Stimulated activated CD4-positive, alpha-beta T cell treated with anti-CD3 and anti-CD28 coated beads, Interleukin-12 subunit alpha, Interleukin-12 subunit beta, amount 100 ng/mL, for 48 hours (primary cell): Measurements from ENCODE around the gene RBMS1.

Experiments used
- DNase-seq, 3 donors: peaks; one replicate each; pipeline ENCODE4 v3.0.0-alpha.2; 2020; ENCODE audit warnings: low read depth in 2 of 3, low spot score in 1 of 3

The RBMS1 gene

DNA sequence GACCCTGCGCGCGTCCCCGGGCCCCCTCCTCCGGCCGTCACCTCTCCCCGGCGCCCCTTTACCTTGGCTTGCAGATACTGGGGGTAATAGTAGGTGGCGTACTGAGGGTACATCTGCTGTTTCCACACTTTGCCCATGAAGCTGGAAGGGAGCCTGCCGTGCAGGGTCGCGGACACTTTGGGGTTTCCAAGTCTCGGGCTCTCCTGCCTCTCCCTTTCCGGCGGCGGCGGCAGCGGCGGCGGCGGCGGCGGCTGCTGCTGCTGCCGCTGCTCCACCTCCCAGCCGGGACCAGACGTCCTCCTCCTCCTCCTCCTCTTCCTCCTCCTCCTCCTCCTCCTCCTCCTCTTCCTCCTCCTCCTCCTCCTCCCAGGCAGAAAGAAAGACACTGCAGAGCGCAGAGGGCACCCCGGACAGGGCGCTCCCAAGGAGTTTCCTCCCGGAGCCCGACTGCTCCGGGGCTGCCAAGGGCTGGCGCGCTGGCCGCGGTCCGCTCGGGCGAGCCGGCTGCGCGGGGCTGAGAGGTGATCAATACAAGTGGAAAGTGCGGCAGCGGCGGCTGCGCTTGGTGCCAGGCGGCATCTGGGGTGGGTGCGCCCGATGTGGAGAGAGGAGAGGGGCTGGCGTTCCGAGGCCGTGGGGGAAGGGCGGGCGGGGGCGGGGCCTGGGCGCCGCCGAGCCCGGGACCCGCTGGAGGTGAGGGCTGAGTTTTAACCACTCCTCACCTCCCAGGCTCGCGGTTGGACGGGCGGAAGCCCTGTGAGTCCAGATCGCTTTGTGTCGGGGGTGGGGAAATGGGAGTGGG, at the start of gene RBMS1:
Gene RBMS1, minus strand, starts transcription at position 581 of the 802 bp plus-strand sequence. Its CDS starts 444 bp downstream, at position 137.
- peak in 2 of 3 donors; percentile 13 to 41 for DNase-seq

GRCh38 chr2:160541745-160542144, 48.1 kb upstream of the RBMS1 start:
- no peak for DNase-seq

DNA sequence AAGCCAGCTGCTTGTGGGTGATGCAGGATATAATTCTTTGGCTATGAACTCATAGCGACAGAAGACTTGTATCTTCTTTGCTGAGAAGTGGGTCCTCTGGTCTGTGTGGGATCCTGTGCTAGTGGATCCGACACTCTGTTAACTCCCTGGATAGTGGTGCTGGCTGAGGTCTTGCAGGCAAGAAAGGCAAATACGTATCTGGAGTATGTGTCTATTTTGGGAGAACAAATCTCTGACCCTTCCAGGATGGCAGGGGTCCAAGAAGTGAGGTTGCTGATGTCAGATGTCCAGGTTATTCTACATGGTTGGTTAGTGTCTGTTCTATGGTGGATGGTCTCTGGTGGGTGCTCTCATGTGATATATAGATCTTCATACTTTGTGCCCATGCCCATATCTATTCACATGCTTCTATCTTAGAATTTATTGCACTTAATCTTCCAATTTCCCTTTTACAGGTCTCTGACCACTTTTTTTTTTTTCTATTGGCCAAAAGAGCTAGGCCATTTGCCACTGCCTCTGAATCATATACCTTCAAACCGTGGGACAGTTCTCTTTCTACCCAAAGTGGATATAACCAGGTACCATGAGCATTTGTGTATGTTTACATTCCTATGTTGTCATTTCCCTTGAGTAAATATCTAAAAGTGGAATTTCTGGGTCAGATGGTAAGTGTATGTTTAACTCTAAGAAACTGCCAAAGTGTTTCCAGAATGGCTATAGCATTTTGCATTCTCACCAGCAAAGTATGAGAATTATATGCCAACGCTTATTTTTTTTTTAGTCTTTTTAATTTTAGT, 45.1 kb upstream of the RBMS1 start:
- DNase-seq, result no peak

DNA sequence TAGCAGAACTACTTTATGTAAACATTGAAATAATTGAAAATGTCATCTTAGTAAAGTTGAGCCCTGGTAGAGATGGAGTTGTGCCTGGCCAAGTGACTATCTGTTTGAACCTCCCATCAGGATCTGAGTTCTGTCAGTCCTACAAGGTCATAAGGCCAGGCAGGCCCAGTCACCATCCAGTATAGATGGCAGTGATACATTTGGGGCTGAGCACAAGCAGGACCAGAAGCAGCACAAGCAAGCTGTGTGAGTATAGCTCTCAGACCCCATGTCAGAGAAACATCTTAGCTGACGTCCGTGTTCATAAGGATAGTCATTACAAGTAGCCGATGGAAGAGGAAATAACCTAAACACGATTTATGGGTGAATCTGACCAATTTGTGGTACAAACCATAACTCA, 44.5 kb upstream of the RBMS1 start:
- DNase-seq, result no peak

DNA sequence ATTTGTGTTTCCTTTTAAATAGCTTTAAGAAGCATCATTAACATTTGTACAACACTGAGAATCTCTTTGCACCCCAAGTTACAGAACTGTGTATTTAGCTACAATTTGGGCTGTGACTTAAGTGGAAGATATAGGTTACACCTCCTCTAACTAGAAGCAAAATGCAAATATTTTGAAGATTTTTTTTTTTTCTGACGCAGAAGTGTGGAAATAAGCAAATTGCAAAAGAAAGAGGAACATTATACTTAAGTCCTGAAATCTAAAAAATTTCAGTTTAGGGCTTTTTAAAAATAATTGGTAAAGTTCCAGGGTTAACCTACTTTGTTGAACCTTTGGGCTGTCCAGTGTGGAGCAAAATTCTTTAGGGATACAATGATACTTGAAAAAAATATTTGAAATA, 41.4 kb upstream of the RBMS1 start:
- no peak for DNase-seq

- no peak for DNase-seq
Observed at GRCh38 chr2:160534249-160534648, 40.6 kb upstream of the RBMS1 start.

DNA sequence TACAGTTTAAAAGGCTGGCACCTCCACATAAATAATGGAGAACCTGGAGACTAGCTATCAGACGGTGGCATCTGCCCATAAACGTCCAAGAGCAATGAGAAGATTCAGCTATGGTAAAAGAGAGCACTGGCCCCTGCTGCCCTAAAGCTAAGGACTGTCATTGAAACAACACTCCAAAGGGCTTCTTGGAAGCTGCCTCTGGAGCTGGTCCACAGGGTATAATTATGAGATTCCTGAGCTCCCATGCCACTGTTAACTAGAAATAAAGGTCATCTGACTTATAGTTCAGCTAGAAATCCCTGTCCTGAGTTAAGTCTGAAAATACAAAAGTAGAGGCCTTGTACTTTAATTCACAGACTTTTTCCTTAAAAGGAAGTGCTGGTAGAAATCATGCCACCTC, 39.9 kb upstream of the RBMS1 start:
- DNase-seq, result no peak

- no peak for DNase-seq
Observed at GRCh38 chr2:160532388-160532787, 38.8 kb upstream of the RBMS1 start.

GRCh38 chr2:160522951-160523710, 29.5 kb upstream of the RBMS1 start:
- DNase-seq, result no peak

DNA sequence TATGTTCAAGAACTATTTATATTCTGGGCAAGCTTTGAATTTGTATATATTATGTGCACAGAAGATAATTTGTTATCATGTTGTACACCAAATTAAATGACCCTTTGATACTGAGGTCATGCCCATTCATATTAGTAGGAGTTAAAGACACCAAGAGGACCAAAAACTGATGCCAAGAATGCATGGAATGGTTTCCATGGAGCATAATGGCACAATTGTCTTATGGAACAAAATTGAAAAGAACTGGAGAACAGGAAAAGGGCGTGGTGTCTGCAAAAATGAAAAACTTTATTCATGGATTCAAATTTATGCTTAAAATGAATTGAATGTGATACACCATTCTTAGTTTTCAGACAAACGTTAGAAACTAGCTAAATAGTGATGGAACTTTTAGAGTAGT, 24.1 kb upstream of the RBMS1 start:
- no peak for DNase-seq

- DNase-seq, result peak in 1 of 3 donors; percentile 10
Observed at GRCh38 chr2:160516547-160517365, 23.1 kb upstream of the RBMS1 start.

GRCh38 chr2:160515120-160515519, 21.5 kb upstream of the RBMS1 start:
- DNase-seq, result no peak

GRCh38 chr2:160513120-160513519, 19.5 kb upstream of the RBMS1 start:
- DNase-seq, result no peak

DNA sequence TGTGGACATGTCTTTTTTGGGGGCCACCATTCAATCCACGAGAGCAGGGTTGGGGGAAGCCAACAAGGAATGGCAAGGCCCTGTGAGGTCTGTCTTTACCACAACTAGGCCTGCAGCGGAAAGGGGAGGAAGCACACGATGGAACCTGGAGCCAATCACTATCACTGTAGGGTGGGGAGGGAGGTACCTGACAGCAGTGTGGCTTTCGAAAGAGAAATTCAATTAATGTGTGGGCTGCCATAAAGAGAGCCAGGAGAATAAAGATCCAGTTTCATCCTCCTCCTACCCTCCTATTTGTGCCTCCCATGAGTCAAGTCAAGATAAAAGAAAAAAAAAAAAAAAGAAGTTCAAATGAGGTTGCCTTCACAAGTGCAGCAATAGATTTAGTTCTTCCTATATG, 18.9 kb upstream of the RBMS1 start:
- DNase-seq, result no peak

DNA sequence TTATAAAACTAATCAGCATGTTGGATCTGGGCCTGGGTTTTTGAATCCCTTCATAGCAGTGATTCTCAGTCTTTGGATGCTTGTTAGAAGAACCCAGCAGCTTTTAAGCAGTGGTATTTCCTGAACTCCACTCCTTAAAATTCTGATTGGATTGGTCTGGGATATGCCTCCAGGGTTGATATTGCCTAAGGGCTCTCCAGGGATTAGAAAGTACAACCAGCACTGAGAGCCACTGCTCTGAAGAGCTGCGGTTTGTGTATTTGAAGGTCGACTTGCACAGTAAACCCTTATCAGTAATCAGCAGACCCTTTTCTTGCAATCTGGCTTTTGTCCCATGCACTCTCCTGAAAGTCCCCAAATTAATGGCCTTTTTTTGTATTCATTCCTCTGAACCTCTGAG, 17.0 kb upstream of the RBMS1 start:
- DNase-seq, result no peak

- no peak for DNase-seq
Observed at GRCh38 chr2:160509016-160509415, 15.4 kb upstream of the RBMS1 start.

DNA sequence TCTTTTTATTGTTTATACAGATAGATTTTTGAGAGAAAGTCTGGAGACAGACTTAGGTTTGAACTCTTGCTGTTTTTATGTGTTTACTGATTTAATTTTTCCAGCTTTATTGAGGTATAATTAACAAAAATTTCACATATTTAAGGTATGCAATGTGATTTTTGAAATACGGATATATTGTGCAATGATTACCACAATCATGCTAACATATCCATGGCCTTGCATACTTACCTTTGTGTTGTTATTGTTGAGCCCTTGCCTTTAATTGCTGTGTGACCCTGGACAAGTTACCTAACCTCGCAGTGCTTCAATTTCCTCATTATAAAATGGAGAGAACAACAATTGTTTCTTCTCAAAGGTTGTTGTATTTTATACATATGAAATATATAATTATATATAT, 13.9 kb upstream of the RBMS1 start:
- no peak for DNase-seq

GRCh38 chr2:160507046-160507407, 13.4 kb upstream of the RBMS1 start:
- DNase-seq, result no peak

DNA sequence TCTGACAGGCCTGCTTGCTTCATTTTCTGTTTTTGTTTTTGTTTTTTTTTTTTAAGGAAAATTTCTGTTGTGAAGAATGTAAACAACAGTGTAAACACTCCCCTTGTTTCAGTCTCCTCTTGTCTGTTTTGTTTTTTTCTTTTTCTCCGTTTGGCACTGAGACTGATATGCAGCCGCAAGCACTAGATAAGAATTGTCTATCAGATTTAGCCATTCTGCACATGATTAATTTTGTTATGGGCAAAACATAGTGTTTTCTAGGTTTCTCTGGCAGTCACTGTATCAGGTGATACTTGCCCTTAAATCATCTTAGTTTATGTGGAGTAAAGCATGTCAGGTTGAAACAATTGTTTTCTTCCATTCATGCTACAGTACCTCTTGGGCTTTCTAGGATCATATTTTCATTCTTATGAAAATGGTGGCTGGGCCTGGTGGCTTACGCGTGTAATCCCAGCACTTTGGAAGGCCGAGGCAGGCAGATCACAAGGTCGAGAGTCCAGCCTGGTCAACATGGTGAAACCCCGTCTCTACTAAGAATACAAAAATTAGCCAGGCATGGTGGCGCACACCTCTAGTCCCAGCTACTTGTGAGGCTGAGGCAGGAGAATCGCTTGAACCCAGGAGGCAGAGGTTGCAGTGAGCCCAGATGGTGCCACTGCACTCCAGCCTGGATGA, 12.9 kb upstream of the RBMS1 start:
- no peak for DNase-seq

DNA sequence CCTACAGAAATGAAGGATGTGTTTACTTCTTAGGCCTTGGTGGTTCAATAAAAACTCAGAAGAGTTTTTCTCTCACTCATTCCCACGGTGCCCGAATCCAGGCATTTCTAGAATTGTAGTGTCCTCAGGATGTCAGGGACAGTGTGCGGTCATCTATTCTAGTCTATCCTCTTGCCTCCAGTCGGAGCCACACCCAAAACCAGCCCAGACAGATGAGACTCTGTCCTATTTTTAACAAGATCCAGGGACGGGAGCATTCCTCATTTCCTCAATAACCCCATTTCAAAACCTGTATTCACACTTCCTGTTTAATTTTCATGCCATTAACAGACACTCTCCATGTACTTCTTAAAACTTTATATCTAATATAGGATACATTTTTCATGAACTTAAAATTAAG, 11.6 kb upstream of the RBMS1 start:
- DNase-seq, result no peak
